KMS-11 (cell line): Measurements from ENCODE around the gene UBE2L5.

Experiments
- H2AFZ ChIP-seq: fragments of 200-600 bp; sonication (generic); 2 replicates; pipeline ENCODE4 v1.6.1; 2016; ENCODE audit warnings: antibody characterized with exemption, mixed run types, low read depth
- H3K27ac ChIP-seq: fragments of 200-600 bp; sonication (generic); 2 replicates; pipeline ENCODE4 v1.6.1; 2016; ENCODE audit warnings: mild to moderate bottlenecking, mixed run types
- H3K27me3 ChIP-seq: fragments of 200-600 bp; sonication (generic); 2 replicates; pipeline ENCODE4 v1.6.1; 2017; ENCODE audit warnings: mild to moderate bottlenecking, low read depth, mixed run types, moderate library complexity; ENCODE audit not compliant: insufficient read depth
- H3K36me3 ChIP-seq: fragments of 200-600 bp; sonication (generic); 2 replicates; pipeline ENCODE4 v1.6.1; 2017; ENCODE audit warnings: mild to moderate bottlenecking, mixed run types; ENCODE audit not compliant: insufficient read depth
- H3K4me1 ChIP-seq: fragments of 200-600 bp; sonication (generic); 2 replicates; pipeline ENCODE4 v1.6.1; 2016; ENCODE audit warnings: mild to moderate bottlenecking, low read depth, mixed run types; ENCODE audit not compliant: poor library complexity, severe bottlenecking
- H3K4me2 ChIP-seq: fragments of 200-600 bp; sonication (generic); 2 replicates; pipeline ENCODE4 v1.7.0; 2016; ENCODE audit warnings: mild to moderate bottlenecking, mixed run types
- H3K4me3 ChIP-seq: fragments of 200-600 bp; sonication (generic); IDR thresholded peaks from 2 replicates; pipeline ENCODE4 v1.6.1; 2017; ENCODE audit warnings: low read depth, low read length, mixed read lengths; ENCODE audit not compliant: insufficient read depth
- H3K79me2 ChIP-seq: fragments of 200-600 bp; sonication (generic); 2 replicates; pipeline ENCODE4 v1.6.1; 2016; ENCODE audit warnings: low read depth, mixed run types; ENCODE audit not compliant: insufficient read depth
- H3K9ac ChIP-seq: fragments of 200-600 bp; sonication (generic); 2 replicates; pipeline ENCODE4 v1.6.1; 2016; ENCODE audit warnings: mild to moderate bottlenecking, mixed run types
- H4K20me1 ChIP-seq: fragments of 200-600 bp; sonication (generic); 2 replicates; pipeline ENCODE4 v1.6.1; 2016; ENCODE audit warnings: mild to moderate bottlenecking, mixed run types; ENCODE audit not compliant: insufficient read depth
- TF ChIP-seq, protein P1 (sequence below): fragments of 200-600 bp; sonication (generic); conservative IDR thresholded peaks from 2 replicates; pipeline ENCODE4 v1.6.1; 2017; ENCODE audit warnings: low read depth, mild to moderate bottlenecking, antibody characterized with exemption, low read length, moderate library complexity, mixed read lengths

Gene UBE2L5

DNA sequence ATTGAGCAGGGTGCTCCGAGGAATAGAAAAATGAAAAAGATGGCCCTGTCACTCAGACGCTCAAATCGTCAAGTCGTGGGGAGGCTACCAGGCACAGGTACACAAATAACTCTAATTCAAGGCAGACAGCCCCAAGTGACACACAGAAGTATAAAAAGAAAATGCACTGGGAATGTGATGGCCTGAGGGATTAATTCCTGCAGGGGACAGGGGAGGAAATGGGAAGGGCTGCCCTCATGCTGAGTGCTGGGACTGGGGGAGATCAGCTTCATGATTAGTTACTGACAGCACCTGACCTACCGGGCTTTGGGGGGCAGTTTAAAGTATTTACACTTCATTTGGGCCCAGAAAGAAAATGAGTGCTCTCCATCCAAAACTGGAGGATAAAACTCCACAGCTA is 20.9 kb upstream of the UBE2L5 start:
- TF ChIP-seq, protein P1, sequence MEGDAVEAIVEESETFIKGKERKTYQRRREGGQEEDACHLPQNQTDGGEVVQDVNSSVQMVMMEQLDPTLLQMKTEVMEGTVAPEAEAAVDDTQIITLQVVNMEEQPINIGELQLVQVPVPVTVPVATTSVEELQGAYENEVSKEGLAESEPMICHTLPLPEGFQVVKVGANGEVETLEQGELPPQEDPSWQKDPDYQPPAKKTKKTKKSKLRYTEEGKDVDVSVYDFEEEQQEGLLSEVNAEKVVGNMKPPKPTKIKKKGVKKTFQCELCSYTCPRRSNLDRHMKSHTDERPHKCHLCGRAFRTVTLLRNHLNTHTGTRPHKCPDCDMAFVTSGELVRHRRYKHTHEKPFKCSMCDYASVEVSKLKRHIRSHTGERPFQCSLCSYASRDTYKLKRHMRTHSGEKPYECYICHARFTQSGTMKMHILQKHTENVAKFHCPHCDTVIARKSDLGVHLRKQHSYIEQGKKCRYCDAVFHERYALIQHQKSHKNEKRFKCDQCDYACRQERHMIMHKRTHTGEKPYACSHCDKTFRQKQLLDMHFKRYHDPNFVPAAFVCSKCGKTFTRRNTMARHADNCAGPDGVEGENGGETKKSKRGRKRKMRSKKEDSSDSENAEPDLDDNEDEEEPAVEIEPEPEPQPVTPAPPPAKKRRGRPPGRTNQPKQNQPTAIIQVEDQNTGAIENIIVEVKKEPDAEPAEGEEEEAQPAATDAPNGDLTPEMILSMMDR, result no peak
- no peak overlapping the region for H3K27ac ChIP-seq
- no peak overlapping the region for H3K4me2 ChIP-seq

DNA sequence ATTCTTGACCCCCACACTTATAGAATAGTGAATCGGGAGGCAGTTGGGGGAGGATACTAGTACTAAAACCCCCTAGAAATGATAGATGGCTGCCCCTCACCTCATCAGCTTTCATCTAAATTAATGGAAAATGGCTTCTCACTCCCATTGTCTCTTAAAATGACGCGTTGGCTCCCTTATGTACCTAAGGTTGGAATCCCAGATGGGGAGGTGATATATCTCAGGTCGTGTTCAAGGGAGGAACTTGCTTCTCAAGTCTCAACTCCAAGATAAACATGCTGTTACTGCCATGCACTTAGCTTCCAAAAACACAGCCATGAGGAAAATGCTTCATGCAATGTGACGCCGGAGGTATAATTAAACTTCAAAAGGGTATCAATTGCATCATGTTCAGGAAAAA is 18.8 kb upstream of the UBE2L5 start:
- TF ChIP-seq, protein P1, result no peak

More for the DNA sequence above, 20.9 kb upstream of the UBE2L5 start:
- Histone ChIP-seq H3K36me3 (no peaks in the 10 kb centered on the region), H4K20me1 (no peaks in the 10 kb centered on the region), H3K9ac (no peak overlapping the region), H3K27me3 (no peaks in the 10 kb centered on the region), H2AFZ (no peak overlapping the region), H3K79me2 (no peaks in the 10 kb centered on the region), H3K4me3 (no peak overlapping the region), H3K4me1 (no peaks in the 10 kb centered on the region)

DNA sequence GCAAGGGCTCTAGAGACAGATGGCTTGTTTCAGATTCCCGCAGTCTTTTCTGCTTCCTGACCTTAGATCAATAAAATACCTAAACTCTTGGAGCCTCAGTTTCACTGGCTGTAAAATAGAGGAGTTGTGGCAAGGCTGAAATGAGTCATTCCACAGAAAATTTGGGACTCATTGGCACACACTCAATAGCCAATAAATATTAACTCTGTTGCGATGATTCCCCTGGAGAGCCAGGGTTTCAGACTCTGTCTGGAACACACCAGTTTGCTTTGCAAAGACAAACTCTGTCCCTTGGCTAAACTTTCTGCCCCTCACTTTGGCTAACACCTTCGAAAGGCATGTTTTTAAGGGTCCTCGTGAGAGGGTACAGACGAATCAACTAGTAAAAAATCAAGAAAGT is 18.1 kb upstream of the UBE2L5 start:
- TF ChIP-seq, protein P1, result no peak
- Histone ChIP-seq H3K4me2 (no peak overlapping the region), H2AFZ (no peak overlapping the region), H3K27ac (no peak overlapping the region), H3K4me1 (peaks cover 5% of the 10 kb centered on the region), H3K27me3 (no peaks in the 10 kb centered on the region), H3K9ac (no peak overlapping the region), H4K20me1 (no peaks in the 10 kb centered on the region), H3K79me2 (no peaks in the 10 kb centered on the region), H3K4me3 (no peak overlapping the region), H3K36me3 (no peaks in the 10 kb centered on the region)

More for the DNA sequence above, 18.8 kb upstream of the UBE2L5 start:
- no peak overlapping the region for H3K9ac ChIP-seq
- H3K27me3 ChIP-seq, result no peaks in the 10 kb centered on the region
- no peak overlapping the region for H3K27ac ChIP-seq
- H3K4me1 ChIP-seq, result peaks cover under 1% of the 10 kb centered on the region
- H3K4me3 ChIP-seq, result no peak overlapping the region
- no peaks in the 10 kb centered on the region for H3K36me3 ChIP-seq
- H3K79me2 ChIP-seq, result no peaks in the 10 kb centered on the region
- no peaks in the 10 kb centered on the region for H4K20me1 ChIP-seq
- no peak overlapping the region for H2AFZ ChIP-seq
- H3K4me2 ChIP-seq, result no peak overlapping the region

DNA sequence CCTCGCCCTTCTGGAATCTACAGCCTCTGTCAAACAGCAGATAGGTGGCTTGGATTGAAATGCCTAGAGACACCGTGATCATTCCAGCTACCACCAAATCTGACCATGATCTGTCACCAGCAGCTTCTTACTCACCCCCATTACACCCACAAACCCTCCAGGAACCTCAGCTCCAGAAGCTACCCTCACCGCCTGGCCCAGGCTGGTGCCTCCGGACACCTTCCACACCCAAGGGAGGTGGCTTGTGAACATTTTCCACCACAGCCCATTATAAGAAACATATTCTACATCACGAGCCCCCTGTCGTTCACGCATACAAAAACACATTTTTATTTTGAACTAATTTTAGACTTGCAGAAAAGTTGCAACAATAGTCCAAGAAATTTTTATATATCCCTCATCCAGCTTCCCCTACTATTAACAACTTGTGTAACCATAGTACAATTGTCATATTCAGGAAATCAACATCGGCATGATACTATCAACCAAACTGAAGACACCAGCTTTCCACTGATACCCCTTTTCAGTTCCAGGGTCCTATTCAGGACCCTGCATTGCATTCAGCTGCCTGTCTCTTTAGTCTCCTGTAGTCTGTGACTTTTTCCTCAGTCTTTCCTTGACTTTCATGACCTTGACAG is 15.4 kb upstream of the UBE2L5 start:
- Histone ChIP-seq H2AFZ (no peak overlapping the region), H4K20me1 (no peaks in the 10 kb centered on the region), H3K9ac (no peak overlapping the region), H3K27me3 (no peaks in the 10 kb centered on the region), H3K27ac (no peak overlapping the region), H3K4me2 (no peak overlapping the region), H3K4me3 (no peak overlapping the region), H3K79me2 (no peaks in the 10 kb centered on the region), H3K4me1 (peaks cover 5% of the 10 kb centered on the region), H3K36me3 (no peaks in the 10 kb centered on the region)
- TF ChIP-seq, protein P1, result no peak
